ENCODE measurements around the gene LATS1.

LATS1 gene

GRCh38 chr6:149729824-149730223 is 11.9 kb upstream of the LATS1 start:
- no peak overlapping the region for H2AFZ ChIP-seq (ENCODE audit: low read depth, low read length)
- no peaks in the 10 kb centered on the region for H3K79me2 ChIP-seq (ENCODE audit: low read length)
- no peak overlapping the region for H3K4me3 ChIP-seq (ENCODE audit: low read length)
- H3K27ac ChIP-seq (ENCODE audit: low read length): no peak overlapping the region
- peaks cover 10% of the 10 kb centered on the region for H3K36me3 ChIP-seq (replicated peaks; ENCODE audit: low read depth, low read length)
- H3K9me3 ChIP-seq (ENCODE audit: insufficient read depth, low read length): no peaks in the 10 kb centered on the region
- H3K9ac ChIP-seq (ENCODE audit: low read length): no peak overlapping the region
- no peaks in the 10 kb centered on the region for H4K20me1 ChIP-seq (ENCODE audit: insufficient read depth, low read length)
- TF ChIP-seq EZH2phosphoT487 (IDR thresholded peaks at IDR 0.05; ENCODE audit: low read depth) (no peak), CTCF (IDR thresholded peaks at IDR 0.05; ENCODE audit: low read depth, low read length) (no peak)
- H3K4me1 ChIP-seq (ENCODE audit: low read length): no peaks in the 10 kb centered on the region
- H3K4me2 ChIP-seq (ENCODE audit: low read length): no peak overlapping the region
- no peaks in the 10 kb centered on the region for H3K27me3 ChIP-seq (ENCODE audit: low read depth, low read length)

GRCh38 chr6:149728499-149729234 is 10.8 kb upstream of the LATS1 start:
- Histone ChIP-seq H3K27ac (ENCODE audit: low read length) (no peak overlapping the region), H3K4me2 (ENCODE audit: low read length) (no peak overlapping the region), H3K9me3 (ENCODE audit: insufficient read depth, low read length) (no peaks in the 10 kb centered on the region), H3K4me3 (ENCODE audit: low read length) (no peak overlapping the region), H3K36me3 (replicated peaks; ENCODE audit: low read depth, low read length) (peaks cover 10% of the 10 kb centered on the region), H2AFZ (ENCODE audit: low read depth, low read length) (no peak overlapping the region), H3K27me3 (ENCODE audit: low read depth, low read length) (no peaks in the 10 kb centered on the region), H4K20me1 (ENCODE audit: insufficient read depth, low read length) (no peaks in the 10 kb centered on the region), H3K9ac (ENCODE audit: low read length) (no peak overlapping the region), H3K79me2 (ENCODE audit: low read length) (no peaks in the 10 kb centered on the region), H3K4me1 (ENCODE audit: low read length) (no peaks in the 10 kb centered on the region)
- no peak for TF ChIP-seq EZH2phosphoT487 (IDR thresholded peaks at IDR 0.05; ENCODE audit: low read depth)
- no peak for TF ChIP-seq CTCF (IDR thresholded peaks at IDR 0.05; ENCODE audit: low read depth, low read length)

- no peak overlapping the region for H3K9ac ChIP-seq (ENCODE audit: low read length)
- no peaks in the 10 kb centered on the region for H4K20me1 ChIP-seq (ENCODE audit: insufficient read depth, low read length)
- no peaks in the 10 kb centered on the region for H3K79me2 ChIP-seq (ENCODE audit: low read length)
- no peaks in the 10 kb centered on the region for H3K4me1 ChIP-seq (ENCODE audit: low read length)
- H3K4me3 ChIP-seq (ENCODE audit: low read length): no peak overlapping the region
- H3K9me3 ChIP-seq (ENCODE audit: insufficient read depth, low read length): no peaks in the 10 kb centered on the region
- no peak overlapping the region for H3K27ac ChIP-seq (ENCODE audit: low read length)
- no peak overlapping the region for H2AFZ ChIP-seq (ENCODE audit: low read depth, low read length)
- H3K4me2 ChIP-seq (ENCODE audit: low read length): no peak overlapping the region
- no peak for TF ChIP-seq CTCF (IDR thresholded peaks at IDR 0.05; ENCODE audit: low read depth, low read length)
- no peak for TF ChIP-seq EZH2phosphoT487 (IDR thresholded peaks at IDR 0.05; ENCODE audit: low read depth)
- H3K36me3 ChIP-seq (replicated peaks; ENCODE audit: low read depth, low read length): peaks cover 10% of the 10 kb centered on the region
- no peaks in the 10 kb centered on the region for H3K27me3 ChIP-seq (ENCODE audit: low read depth, low read length)
Measured at GRCh38 chr6:149727793-149728498, 10.0 kb upstream of the LATS1 start.

GRCh38 chr6:149725785-149726184 is 7.9 kb upstream of the LATS1 start:
- Histone ChIP-seq H3K4me2 (ENCODE audit: low read length) (no peak overlapping the region), H3K36me3 (replicated peaks; ENCODE audit: low read depth, low read length) (peaks cover 10% of the 10 kb centered on the region)

More at GRCh38 chr6:149725785-149726184, 7.9 kb upstream of the LATS1 start:
- no peak for TF ChIP-seq CTCF (IDR thresholded peaks at IDR 0.05; ENCODE audit: low read depth, low read length)
- TF ChIP-seq EZH2phosphoT487 (IDR thresholded peaks at IDR 0.05; ENCODE audit: low read depth): no peak
- H3K27ac ChIP-seq (ENCODE audit: low read length): no peak overlapping the region
- no peak overlapping the region for H3K9ac ChIP-seq (ENCODE audit: low read length)
- no peaks in the 10 kb centered on the region for H3K4me1 ChIP-seq (ENCODE audit: low read length)
- H3K9me3 ChIP-seq (ENCODE audit: insufficient read depth, low read length): no peaks in the 10 kb centered on the region
- no peaks in the 10 kb centered on the region for H3K79me2 ChIP-seq (ENCODE audit: low read length)
- no peak overlapping the region for H3K4me3 ChIP-seq (ENCODE audit: low read length)
- H3K27me3 ChIP-seq (ENCODE audit: low read depth, low read length): no peaks in the 10 kb centered on the region
- H4K20me1 ChIP-seq (ENCODE audit: insufficient read depth, low read length): no peaks in the 10 kb centered on the region
- no peak overlapping the region for H2AFZ ChIP-seq (ENCODE audit: low read depth, low read length)

Measured in OCI-LY3 (cell line).